Stimulated activated naive CD4-positive, alpha-beta T cell (primary cell): Measurements from ENCODE around the gene SDC3.
"Not testable (repeated sequence)": the region's sequence is repeated elsewhere in the genome, so short reads cannot be mapped to it uniquely, and the experiment has no call there.

ENCODE experiments used
- DNase-seq, 6 experiments: peaks; one replicate each; lab custom pipeline; 2025; lab: John Stamatoyannopoulos, UW

Gene SDC3

GRCh38 chr1:30908696-30909364 is at the start of gene SDC3:
Gene SDC3, minus strand, starts transcription at chr1:30908758. Its CDS starts 172 bp downstream, at chr1:30908586.
- DNase-seq: no peak

- no peak for DNase-seq
These were observed 49.1 kb upstream of the SDC3 start for GRCh38 chr1:30957560-30958222.

- no peak for DNase-seq
These were observed 47.0 kb upstream of the SDC3 start for GRCh38 chr1:30955448-30956015.

- DNase-seq: no peak
These were observed 45.1 kb upstream of the SDC3 start for GRCh38 chr1:30953685-30954084.

GRCh38 chr1:30952098-30952497 is 43.5 kb upstream of the SDC3 start:
- DNase-seq: peak in 3 of 6 experiments; percentile 3 to 15 (median 14)

- no peak for DNase-seq
These were observed 42.1 kb upstream of the SDC3 start for GRCh38 chr1:30950700-30951099.

- DNase-seq: no peak
These were observed 41.5 kb upstream of the SDC3 start for GRCh38 chr1:30950053-30950452.

GRCh38 chr1:30949487-30949838 is 40.9 kb upstream of the SDC3 start:
- DNase-seq: not testable (repeated sequence)

- DNase-seq: not testable (repeated sequence)
These were observed 40.4 kb upstream of the SDC3 start for GRCh38 chr1:30948813-30949486.

- DNase-seq: no peak
These were observed 39.7 kb upstream of the SDC3 start for GRCh38 chr1:30948278-30948677.

- no peak for DNase-seq
These were observed 38.7 kb upstream of the SDC3 start for GRCh38 chr1:30947212-30947611.

- no peak for DNase-seq
These were observed 33.9 kb upstream of the SDC3 start for GRCh38 chr1:30942326-30942963.

GRCh38 chr1:30940541-30940940 is 32.0 kb upstream of the SDC3 start:
- DNase-seq: no peak

GRCh38 chr1:30936541-30937171 is 28.1 kb upstream of the SDC3 start:
- DNase-seq: no peak

GRCh38 chr1:30935758-30936157 is 27.2 kb upstream of the SDC3 start:
- not testable (repeated sequence) for DNase-seq

- DNase-seq: no peak
These were observed 26.1 kb upstream of the SDC3 start for GRCh38 chr1:30934613-30935012.

- DNase-seq: no peak
These were observed 25.3 kb upstream of the SDC3 start for GRCh38 chr1:30933874-30934252.

- no peak for DNase-seq
These were observed 22.1 kb upstream of the SDC3 start for GRCh38 chr1:30930631-30931173.

- no peak for DNase-seq
These were observed 21.5 kb upstream of the SDC3 start for GRCh38 chr1:30929944-30930525.

GRCh38 chr1:30929135-30929889 is 20.8 kb upstream of the SDC3 start:
- peak in 4 of 6 experiments; percentile 16 to 57 (median 28) for DNase-seq

GRCh38 chr1:30928789-30929134 is 20.2 kb upstream of the SDC3 start:
- DNase-seq: no peak
